GM18858 (cell line): ENCODE measurements around the gene TBX2.
"Not testable (repeated sequence)": the region's sequence is repeated elsewhere in the genome, so short reads cannot be mapped to it uniquely, and the experiment has no call there.

ENCODE experiments used
- ATAC-seq: cut with Tn5 transposase; IDR thresholded peaks from one replicate; pipeline ENCODE4 v1.9.1; 2021; ENCODE audit not compliant: unreplicated experiment

Gene TBX2

GRCh38 chr17:61426482-61427304, 27.1 kb downstream of the TBX2 start:
- no peak for ATAC-seq

GRCh38 chr17:61427567-61427966, 27.9 kb downstream of the TBX2 start:
- no peak for ATAC-seq

DNA sequence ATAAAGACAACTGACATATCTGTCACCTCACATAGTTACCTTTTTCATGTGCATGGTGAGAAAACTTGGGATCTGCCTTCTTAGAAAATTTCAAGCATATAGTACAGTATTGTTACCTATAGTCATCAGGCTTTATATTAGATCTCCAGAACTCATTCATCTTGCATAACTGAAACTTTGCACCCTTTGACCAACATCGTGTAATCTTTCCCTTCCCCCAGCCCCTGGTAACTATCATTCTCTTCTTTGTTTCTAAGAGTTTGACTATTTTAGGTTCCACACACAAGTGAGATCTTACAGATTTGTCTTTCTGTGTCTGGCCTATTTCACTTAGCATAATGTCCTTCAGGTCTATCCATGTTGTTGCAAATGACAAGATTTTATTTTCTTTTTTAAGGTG, 29.6 kb downstream of the TBX2 start:
- no peak for ATAC-seq

DNA sequence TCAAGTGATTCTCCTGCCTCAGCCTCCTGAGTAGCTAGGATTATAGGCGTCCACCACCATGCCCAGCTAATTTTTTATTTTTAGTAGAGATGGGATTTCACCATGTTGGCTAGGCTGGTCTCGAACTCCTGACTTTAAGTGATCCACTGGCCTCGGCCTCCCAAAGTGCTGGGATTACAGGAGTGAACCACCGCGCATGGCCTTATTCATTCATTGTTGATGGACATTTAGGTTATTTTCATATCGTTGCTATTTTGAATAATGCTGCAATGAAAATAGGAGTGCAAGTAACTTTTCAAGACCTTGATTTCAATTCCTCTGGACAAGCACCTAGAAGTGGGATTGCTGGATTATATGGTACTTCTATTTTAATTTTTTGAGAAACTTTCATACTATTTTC, 30.2 kb downstream of the TBX2 start:
- ATAC-seq, result not testable (repeated sequence)

- no peak for ATAC-seq
These were observed 32.1 kb downstream of the TBX2 start for GRCh38 chr17:61431594-61432311.

DNA sequence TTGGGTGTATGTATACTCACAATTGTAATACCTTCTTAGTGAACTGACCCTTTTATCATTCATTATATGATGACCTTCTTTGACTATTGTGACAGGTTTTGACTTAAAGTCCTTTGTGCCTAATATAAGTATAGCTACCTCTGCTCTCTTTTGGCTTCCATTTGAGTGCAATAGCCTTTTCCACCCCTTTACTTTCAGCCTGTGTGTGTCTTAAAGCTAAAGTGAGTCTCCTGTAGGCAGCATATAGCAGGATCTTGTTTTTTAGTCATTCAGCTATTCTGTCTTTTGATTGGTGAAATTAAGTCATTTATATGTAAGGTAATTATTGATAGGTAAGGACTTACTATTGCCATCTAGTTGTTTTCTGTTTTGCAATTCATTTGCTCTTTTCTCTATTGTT, 36.6 kb downstream of the TBX2 start:
- no peak for ATAC-seq

DNA sequence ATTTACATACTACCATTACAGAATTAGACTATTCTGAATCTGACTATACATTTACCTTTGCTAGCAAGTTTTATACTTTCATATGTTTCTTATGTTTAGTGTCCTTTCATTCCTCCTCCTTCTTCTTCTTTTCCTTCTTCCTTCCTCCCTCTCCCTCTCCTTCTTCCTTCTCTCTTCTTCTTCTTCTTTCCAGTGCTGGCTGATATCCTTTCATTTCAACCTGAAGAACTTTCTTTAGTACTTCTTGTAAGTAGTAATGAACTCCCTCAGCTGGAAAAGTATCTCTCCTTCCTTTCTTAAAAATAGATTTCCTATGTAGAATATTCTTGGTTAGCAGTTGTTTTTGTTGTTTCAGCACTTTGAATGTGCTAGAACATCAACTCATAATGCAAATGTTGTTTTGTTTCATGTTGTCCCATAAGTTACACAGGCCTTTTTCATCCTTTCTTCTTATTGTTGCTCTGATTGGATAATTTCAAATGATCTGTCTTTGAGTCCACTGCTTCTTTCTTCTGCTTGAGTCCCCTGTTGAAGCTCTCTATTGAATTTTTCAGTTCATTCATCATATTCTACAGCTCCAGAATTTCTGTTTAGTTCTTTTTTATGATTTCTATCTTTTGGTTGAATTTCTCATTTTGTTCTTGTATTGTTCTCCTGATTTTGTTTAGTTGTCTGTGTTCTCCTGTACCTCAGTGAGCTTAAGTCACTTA, 37.5 kb downstream of the TBX2 start:
- ATAC-seq, result no peak

DNA sequence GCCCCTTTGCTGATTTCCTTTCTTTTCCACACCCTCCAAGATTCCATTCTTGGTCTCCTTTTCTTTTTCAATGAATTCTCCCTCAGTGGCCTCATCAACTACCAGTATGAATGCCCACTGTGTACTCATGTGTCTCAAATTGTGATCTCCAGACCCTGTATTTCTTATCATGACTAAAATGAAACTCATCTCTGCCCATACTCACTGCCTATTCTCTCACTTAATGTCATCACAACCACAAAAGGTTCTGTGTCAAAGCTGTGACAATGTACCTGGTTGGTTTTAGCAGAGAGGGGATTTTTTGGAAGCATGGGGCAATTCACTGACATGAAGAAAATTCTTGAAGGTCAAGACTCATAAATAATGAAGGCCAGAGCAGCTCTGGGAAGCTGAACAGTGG, 41.1 kb downstream of the TBX2 start:
- no peak for ATAC-seq

GRCh38 chr17:61441507-61441906, 41.9 kb downstream of the TBX2 start:
- ATAC-seq, result not testable (repeated sequence)

- ATAC-seq, result no peak
These were observed 42.6 kb downstream of the TBX2 start for GRCh38 chr17:61442136-61442775.

DNA sequence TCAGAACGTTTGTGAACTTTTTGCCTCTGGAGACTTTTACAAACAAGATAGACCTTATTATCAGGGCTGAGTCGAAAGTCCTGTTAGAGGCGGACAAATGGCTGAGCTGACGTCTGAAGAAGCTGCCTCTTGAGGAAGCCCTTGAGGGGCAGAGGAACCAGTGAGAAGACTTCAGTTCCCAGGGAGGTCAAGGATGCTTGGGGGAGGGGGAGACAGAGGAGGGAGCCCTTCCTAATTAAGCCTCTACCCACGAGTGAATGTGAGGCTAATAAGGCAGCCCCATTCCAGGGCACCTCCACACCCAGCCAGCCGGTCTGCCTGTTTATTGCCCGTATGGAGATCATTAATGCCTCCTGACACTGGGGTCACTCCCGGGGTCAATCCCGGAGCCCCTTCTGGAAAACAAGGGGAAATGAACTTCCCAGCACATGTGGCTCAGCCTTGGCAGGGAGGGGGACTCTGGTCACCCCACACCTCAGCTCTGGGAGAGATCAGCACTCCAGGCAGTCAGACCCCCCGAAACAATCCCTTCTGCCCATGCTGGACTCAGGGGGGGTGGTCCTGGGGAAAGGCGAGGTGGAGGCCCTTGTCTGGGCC, 43.3 kb downstream of the TBX2 start:
- no peak for ATAC-seq

DNA sequence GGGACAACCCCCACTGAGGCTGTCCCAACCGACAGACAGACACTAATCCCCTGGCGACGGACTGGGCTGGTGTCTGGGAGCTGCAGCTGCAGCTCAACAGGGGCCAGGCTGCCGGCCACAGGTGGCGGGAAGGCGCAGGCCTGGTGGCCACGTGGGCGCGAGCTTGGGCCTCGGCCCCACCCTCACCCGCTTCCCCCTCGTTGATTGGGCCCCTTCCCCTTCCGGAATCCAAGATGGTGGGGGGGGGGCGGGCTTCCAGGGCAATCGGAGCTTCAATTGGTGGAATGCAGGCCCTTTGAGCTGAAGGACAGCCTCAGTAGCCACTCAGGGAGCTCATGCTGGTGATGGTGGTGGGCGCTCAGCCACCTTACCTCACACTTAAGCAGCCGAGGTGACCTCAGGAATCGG, 43.8 kb downstream of the TBX2 start:
- ATAC-seq, result no peak

DNA sequence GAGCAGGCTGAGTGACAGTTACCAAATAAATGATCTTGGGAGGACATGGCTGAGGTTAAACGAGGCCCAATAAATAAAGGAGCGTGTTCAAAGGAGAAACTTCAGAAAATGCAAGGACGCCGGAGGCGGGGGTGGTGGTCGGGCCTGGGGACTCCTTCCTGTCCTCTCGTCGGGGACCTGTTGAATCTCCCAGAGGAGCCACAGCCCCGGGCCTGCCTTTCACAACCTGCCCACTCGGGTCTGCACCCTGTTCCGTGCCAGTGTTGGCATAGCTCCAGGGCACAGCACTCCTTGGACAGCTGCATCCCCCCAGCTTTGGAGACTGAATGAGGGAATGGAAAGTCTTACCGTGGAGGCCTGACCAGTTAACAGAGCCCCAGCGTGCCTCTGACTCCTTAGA, 44.4 kb downstream of the TBX2 start:
- no peak for ATAC-seq

DNA sequence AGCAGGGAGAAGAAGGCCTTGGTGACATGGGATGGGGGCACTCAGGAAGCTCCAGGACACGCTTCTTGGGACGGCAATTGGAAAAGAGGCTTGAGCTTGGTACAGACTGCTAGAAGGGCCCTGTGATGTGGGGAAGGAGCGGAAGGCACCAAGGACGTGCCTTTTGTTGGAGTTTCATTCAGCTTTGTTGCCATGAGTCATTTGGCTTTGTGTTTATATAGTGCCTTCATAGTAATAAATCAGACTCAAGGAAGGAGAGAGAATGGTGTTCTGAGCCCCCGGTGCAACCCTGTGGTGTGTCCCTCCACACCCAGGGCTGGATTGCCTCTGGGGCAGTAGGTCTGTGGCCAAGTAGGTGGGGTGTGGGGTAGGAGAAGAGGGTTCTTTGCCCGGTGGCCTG, 45.2 kb downstream of the TBX2 start:
- ATAC-seq, result no peak

- ATAC-seq, result no peak
These were observed 47.7 kb downstream of the TBX2 start for GRCh38 chr17:61447358-61447757.

GRCh38 chr17:61448042-61448441, 48.4 kb downstream of the TBX2 start:
- ATAC-seq, result no peak

DNA sequence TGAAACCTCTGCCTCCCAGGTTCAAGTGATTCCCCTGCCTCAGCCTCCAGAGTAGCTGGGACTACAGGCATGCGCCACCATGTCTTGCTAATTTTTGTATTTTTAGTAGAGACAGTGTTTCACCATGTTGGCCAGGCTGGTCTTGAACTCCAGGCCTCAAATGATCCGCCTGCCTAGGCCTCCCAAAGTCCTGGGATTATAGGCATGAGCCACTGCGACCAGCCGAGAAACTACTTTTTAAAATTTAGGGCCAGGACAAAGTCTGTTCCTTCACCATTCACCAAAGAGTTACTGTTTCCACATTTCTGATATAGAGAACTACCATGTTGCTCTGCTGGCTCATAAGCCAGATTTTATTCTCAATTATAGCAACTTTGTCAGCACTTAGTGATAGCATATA, 49.5 kb downstream of the TBX2 start:
- not testable (repeated sequence) for ATAC-seq

DNA sequence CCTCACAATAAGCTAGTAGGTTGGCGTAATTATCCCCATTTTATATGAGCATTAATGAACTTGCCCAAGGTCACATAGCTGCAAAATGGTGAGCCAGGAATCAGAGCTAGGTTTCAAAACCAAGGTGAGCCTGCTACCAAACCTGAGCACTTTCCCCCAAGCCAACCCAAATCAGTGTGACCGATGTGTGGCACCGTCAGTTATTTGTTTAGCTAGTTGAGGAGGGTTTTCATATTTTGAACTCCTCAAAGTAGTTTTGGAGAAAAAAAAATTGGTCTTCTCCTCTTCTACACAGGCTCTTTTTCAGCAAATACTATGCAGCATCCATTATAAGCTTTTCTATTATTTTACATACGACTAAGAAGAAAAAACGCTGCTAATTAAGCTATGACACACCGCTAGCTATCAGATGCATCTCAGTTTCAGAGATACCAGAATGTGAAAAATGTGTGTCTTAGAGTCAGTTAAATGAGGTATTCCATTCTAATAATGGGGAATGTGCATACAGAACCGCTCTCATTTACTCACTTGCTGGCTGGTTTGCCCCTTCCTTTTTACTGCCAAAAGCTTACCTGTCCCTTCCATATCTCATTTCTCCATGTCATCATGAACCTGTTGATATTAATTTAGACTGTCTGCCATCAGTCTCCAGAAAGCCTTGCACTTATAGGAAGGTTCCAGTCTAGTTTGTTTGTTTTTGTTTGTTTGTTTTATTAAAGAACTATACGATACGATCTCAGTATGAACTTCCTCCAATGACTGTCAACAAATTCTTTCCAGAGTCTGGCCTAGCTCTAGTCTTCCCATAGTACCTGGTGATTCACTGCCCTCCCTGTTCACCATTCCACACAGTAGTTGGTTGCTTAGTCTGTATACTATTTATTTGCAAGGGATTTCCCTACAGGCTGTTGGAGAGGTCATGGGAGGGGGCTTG, 50.3 kb downstream of the TBX2 start:
- ATAC-seq, result no peak

DNA sequence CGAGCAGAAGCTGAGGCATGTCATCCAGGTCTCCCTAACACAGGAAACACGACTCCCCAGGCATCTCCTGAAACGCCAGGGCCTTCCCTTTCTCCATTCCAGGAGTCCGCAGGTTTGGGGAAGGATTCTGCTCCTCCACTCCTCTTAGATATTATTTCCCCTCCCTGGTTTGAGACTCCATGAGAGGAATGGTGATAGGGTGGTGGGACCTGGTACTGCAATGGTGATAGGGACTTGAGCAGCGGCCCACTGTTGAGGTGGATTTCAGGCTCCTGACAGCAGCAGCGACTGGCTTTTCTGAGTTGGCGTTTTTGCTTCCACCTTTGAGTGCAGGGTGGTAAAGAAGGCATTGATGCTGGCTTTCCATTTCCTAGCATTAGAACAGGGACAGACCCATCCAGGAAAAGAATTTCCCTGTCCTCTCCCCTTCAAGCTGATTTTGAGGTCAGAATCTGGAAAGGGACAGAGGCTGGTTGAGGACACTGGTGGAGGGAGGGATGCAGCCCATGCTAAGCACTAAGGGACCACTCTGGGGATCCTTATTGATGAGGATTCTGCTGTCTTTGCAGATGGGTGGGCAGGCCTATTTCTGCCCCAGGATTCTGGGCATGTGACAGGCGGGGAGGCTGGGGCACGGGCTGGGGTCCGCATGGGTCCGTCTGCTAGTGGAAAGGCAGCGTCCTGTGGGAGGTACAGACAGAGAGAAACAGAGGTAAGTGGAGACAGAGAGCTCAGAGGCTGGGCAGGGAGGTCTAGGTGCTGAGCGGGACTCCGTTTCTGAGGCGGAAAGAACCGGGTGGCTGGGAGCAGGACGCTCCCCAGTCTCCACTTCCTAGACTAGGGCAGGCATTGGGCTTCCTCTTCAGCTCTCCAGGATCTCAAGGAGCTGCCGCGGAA, 51.2 kb downstream of the TBX2 start:
- no peak for ATAC-seq
